Right lobe of liver (tissue), 4 donors: Measurements from ENCODE around the gene C4orf51.

Experiments
- POLR2A ChIP-seq: fragments of 450-650 bp; IDR thresholded peaks from one replicate; pipeline ENCODE4 v1.6.1; 2017; ENCODE audit warnings: antibody characterized with exemption, mild to moderate bottlenecking
- TF ChIP-seq, protein P1 (sequence below), 4 donors: fragments of 200-600 bp in 3 of 4; fragments of 450-650 bp in 1 of 4; IDR thresholded peaks; one replicate each; pipeline versions ENCODE4 v1.5.1 to v1.8.0; 2016 to 2022; ENCODE audit warnings: antibody characterized with exemption in 4 of 4, mild to moderate bottlenecking in 2 of 4
- donor health status: DM: no; HTN: no; CAD: no.
- donor health status: DM: no; HTN: no; CAD: no.
- donor health status: DM: no; HTN: yes; CAD: no.

DNA sequence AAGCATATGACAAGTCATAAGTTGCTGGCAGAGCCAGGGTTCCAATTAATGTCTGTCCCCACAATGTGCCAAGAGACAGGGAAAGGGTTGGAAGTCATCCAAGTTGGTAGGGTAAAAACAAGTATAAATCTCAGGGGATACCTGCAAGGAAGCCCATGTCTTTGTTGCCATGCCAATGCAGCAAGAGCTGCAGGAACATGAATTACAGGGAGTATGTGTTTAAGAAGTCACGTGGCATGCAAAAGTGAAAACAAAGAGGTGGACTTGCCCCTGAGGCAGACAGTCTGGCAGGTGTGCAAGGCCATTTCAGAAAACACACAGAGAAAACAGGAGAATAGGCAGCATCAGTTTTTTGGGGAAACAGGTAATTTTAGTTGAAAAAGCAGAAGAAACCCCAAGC is 29.4 kb downstream of the C4orf51 start:
- TF ChIP-seq, protein P1, sequence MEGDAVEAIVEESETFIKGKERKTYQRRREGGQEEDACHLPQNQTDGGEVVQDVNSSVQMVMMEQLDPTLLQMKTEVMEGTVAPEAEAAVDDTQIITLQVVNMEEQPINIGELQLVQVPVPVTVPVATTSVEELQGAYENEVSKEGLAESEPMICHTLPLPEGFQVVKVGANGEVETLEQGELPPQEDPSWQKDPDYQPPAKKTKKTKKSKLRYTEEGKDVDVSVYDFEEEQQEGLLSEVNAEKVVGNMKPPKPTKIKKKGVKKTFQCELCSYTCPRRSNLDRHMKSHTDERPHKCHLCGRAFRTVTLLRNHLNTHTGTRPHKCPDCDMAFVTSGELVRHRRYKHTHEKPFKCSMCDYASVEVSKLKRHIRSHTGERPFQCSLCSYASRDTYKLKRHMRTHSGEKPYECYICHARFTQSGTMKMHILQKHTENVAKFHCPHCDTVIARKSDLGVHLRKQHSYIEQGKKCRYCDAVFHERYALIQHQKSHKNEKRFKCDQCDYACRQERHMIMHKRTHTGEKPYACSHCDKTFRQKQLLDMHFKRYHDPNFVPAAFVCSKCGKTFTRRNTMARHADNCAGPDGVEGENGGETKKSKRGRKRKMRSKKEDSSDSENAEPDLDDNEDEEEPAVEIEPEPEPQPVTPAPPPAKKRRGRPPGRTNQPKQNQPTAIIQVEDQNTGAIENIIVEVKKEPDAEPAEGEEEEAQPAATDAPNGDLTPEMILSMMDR (IDR thresholded peaks at IDR 0.05) = no peak
- TF ChIP-seq POLR2A = no peak
